GM18520 (cell line): Measurements from ENCODE around the gene CELF4.

Experiments used
- ATAC-seq: cut with Tn5 transposase; IDR thresholded peaks from one replicate; pipeline ENCODE4 v1.9.1; 2021; ENCODE audit not compliant: unreplicated experiment

Gene CELF4

GRCh38 chr18:37330173-37330572, 235.4 kb downstream of the CELF4 start:
- ATAC-seq: no peak

- ATAC-seq: no peak
These were observed 236.5 kb downstream of the CELF4 start for GRCh38 chr18:37328946-37329719.

GRCh38 chr18:37327063-37327577, 238.5 kb downstream of the CELF4 start:
- ATAC-seq: no peak

GRCh38 chr18:37322492-37323035, 243.0 kb downstream of the CELF4 start:
- peak; percentile 65 for ATAC-seq

- no peak for ATAC-seq
These were observed 243.8 kb downstream of the CELF4 start for GRCh38 chr18:37321582-37322491.

GRCh38 chr18:37320317-37320716, 245.3 kb downstream of the CELF4 start:
- ATAC-seq: no peak

- no peak for ATAC-seq
These were observed 246.9 kb downstream of the CELF4 start for GRCh38 chr18:37318360-37319355.

GRCh38 chr18:37317486-37317885, 248.1 kb downstream of the CELF4 start:
- ATAC-seq: no peak

- ATAC-seq: no peak
These were observed 249.1 kb downstream of the CELF4 start for GRCh38 chr18:37316468-37316867.

GRCh38 chr18:37315935-37316334, 249.7 kb downstream of the CELF4 start:
- no peak for ATAC-seq

- no peak for ATAC-seq
These were observed 251.1 kb downstream of the CELF4 start for GRCh38 chr18:37314534-37314933.

GRCh38 chr18:37313624-37314023, 252.0 kb downstream of the CELF4 start:
- no peak for ATAC-seq

- ATAC-seq: no peak
These were observed 255.7 kb downstream of the CELF4 start for GRCh38 chr18:37309861-37310260.

GRCh38 chr18:37309059-37309458, 256.5 kb downstream of the CELF4 start:
- no peak for ATAC-seq

- no peak for ATAC-seq
These were observed 258.4 kb downstream of the CELF4 start for GRCh38 chr18:37307181-37307580.

GRCh38 chr18:37306432-37306831, 259.2 kb downstream of the CELF4 start:
- no peak for ATAC-seq

- no peak for ATAC-seq
These were observed 260.5 kb downstream of the CELF4 start for GRCh38 chr18:37305066-37305465.

GRCh38 chr18:37304012-37304680, 261.5 kb downstream of the CELF4 start:
- ATAC-seq: no peak

- no peak for ATAC-seq
These were observed 262.6 kb downstream of the CELF4 start for GRCh38 chr18:37303009-37303408.

GRCh38 chr18:37302519-37302918, 263.1 kb downstream of the CELF4 start:
- no peak for ATAC-seq
